ENCODE measurements around the gene TTLL12.

- TF ChIP-seq POLR2A (IDR thresholded peaks at IDR 0.05; ENCODE audit: low read depth, low read length) (no peak), POLR2AphosphoS5 (IDR thresholded peaks at IDR 0.05; ENCODE audit: low read depth, low read length) (no peak)
Measured at GRCh38 chr22:43233529-43233928, 46.6 kb upstream of the TTLL12 start.

Data from GM12892 (cell line).